ENCODE data around the gene PICK1.

- TF ChIP-seq EZH2 (IDR thresholded peaks at IDR 0.05; ENCODE audit: low read length) = no peak
- no peak for TF ChIP-seq CTCF (optimal IDR thresholded peaks at IDR 0.05 in 1 of 3, IDR thresholded peaks at IDR 0.05 in 1 of 3, conservative IDR thresholded peaks at IDR 0.05 in 1 of 3; ENCODE audit: extremely low read depth in 1 of 3, insufficient read depth in 2 of 3, low read length in 3 of 3)
Observed at GRCh38 chr22:38043151-38044039, 13.8 kb upstream of the PICK1 start.

Measured in keratinocyte (primary cell).